GM18868 (cell line): ENCODE data around the gene ZBTB8A.
"Not testable (repeated sequence)": the region's sequence is repeated elsewhere in the genome, so short reads cannot be mapped to it uniquely, and the experiment has no call there.

Experiments
- ATAC-seq: cut with Tn5 transposase; IDR thresholded peaks from one replicate; pipeline ENCODE4 v1.9.1; 2021; ENCODE audit warnings: mild to moderate bottlenecking, moderate library complexity; ENCODE audit not compliant: unreplicated experiment

Gene ZBTB8A

GRCh38 chr1:32618673-32619221 is 79.5 kb downstream of the ZBTB8A start:
- ATAC-seq, result no peak

GRCh38 chr1:32619701-32620485 is 80.7 kb downstream of the ZBTB8A start:
- no peak for ATAC-seq

- ATAC-seq, result no peak
Measured at GRCh38 chr1:32622205-32622604, 83.0 kb downstream of the ZBTB8A start.

GRCh38 chr1:32622806-32623681 is 83.8 kb downstream of the ZBTB8A start:
- no peak for ATAC-seq

- ATAC-seq, result no peak
Measured at GRCh38 chr1:32623775-32624174, 84.5 kb downstream of the ZBTB8A start.

- ATAC-seq, result no peak
Measured at GRCh38 chr1:32626176-32626575, 86.9 kb downstream of the ZBTB8A start.

- peak; percentile 47 for ATAC-seq
Measured at GRCh38 chr1:32627596-32628162, 88.5 kb downstream of the ZBTB8A start.

- ATAC-seq, result not testable (repeated sequence)
Measured at GRCh38 chr1:32630173-32630572, 90.9 kb downstream of the ZBTB8A start.

- ATAC-seq, result no peak
Measured at GRCh38 chr1:32632829-32633228, 93.6 kb downstream of the ZBTB8A start.

- no peak for ATAC-seq
Measured at GRCh38 chr1:32635508-32636277, 96.5 kb downstream of the ZBTB8A start.

GRCh38 chr1:32636914-32637645 is 97.9 kb downstream of the ZBTB8A start:
- no peak for ATAC-seq

GRCh38 chr1:32639489-32640075 is 100.4 kb downstream of the ZBTB8A start:
- no peak for ATAC-seq

- not testable (repeated sequence) for ATAC-seq
Measured at GRCh38 chr1:32642292-32642827, 103.1 kb downstream of the ZBTB8A start.

GRCh38 chr1:32644426-32644825 is 105.2 kb downstream of the ZBTB8A start:
- ATAC-seq, result no peak

GRCh38 chr1:32647308-32648134 is 108.3 kb downstream of the ZBTB8A start:
- ATAC-seq, result no peak

GRCh38 chr1:32650248-32650751 is 111.1 kb downstream of the ZBTB8A start, which contains the start of gene ZBTB8OS:
Gene ZBTB8OS, minus strand, starts transcription at chr1:32650550. Its CDS starts 21 bp downstream, at chr1:32650529.
- peak; percentile 69 for ATAC-seq

GRCh38 chr1:32650752-32651460 is 111.7 kb downstream of the ZBTB8A start, which contains the start of gene RBBP4:
Gene RBBP4, plus strand, starts transcription at chr1:32651208. Its CDS starts 99 bp downstream, at chr1:32651307.
- peak; percentile 71 for ATAC-seq
